ENCODE results near the gene RPUSD4.

- TF ChIP-seq, protein P1, sequence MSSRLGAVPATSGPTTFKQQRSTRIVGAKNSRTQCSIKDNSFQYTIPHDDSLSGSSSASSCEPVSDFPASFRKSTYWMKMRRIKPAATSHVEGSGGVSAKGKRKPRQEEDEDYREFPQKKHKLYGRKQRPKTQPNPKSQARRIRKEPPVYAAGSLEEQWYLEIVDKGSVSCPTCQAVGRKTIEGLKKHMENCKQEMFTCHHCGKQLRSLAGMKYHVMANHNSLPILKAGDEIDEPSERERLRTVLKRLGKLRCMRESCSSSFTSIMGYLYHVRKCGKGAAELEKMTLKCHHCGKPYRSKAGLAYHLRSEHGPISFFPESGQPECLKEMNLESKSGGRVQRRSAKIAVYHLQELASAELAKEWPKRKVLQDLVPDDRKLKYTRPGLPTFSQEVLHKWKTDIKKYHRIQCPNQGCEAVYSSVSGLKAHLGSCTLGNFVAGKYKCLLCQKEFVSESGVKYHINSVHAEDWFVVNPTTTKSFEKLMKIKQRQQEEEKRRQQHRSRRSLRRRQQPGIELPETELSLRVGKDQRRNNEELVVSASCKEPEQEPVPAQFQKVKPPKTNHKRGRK (tag; IDR thresholded peaks at IDR 0.05), result no peak
- TF ChIP-seq, protein P2, sequence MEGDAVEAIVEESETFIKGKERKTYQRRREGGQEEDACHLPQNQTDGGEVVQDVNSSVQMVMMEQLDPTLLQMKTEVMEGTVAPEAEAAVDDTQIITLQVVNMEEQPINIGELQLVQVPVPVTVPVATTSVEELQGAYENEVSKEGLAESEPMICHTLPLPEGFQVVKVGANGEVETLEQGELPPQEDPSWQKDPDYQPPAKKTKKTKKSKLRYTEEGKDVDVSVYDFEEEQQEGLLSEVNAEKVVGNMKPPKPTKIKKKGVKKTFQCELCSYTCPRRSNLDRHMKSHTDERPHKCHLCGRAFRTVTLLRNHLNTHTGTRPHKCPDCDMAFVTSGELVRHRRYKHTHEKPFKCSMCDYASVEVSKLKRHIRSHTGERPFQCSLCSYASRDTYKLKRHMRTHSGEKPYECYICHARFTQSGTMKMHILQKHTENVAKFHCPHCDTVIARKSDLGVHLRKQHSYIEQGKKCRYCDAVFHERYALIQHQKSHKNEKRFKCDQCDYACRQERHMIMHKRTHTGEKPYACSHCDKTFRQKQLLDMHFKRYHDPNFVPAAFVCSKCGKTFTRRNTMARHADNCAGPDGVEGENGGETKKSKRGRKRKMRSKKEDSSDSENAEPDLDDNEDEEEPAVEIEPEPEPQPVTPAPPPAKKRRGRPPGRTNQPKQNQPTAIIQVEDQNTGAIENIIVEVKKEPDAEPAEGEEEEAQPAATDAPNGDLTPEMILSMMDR (IDR thresholded peaks at IDR 0.05 in 2 of 3, conservative IDR thresholded peaks at IDR 0.05 in 1 of 3; ENCODE audit: insufficient read depth in 2 of 3, low read depth in 1 of 3, low read length in 3 of 3), result no peak
- TF ChIP-seq, protein P3, sequence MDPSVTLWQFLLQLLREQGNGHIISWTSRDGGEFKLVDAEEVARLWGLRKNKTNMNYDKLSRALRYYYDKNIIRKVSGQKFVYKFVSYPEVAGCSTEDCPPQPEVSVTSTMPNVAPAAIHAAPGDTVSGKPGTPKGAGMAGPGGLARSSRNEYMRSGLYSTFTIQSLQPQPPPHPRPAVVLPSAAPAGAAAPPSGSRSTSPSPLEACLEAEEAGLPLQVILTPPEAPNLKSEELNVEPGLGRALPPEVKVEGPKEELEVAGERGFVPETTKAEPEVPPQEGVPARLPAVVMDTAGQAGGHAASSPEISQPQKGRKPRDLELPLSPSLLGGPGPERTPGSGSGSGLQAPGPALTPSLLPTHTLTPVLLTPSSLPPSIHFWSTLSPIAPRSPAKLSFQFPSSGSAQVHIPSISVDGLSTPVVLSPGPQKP (CRISPR knock-in tag; IDR thresholded peaks at IDR 0.05), result no peak
- TF ChIP-seq CBX3 (IDR thresholded peaks at IDR 0.05; ENCODE audit: borderline replicate concordance in 1 of 2, low read length in 2 of 2) (no peak), TARDBP (IDR thresholded peaks at IDR 0.05) (no peak), ZNF274 (IDR thresholded peaks at IDR 0.05; ENCODE audit: borderline replicate concordance, low read depth, low read length) (no peak), SNRNP70 (optimal IDR thresholded peaks at IDR 0.05; ENCODE audit: low read depth, low read length) (no peak), ZNF764 (CRISPR knock-in tag; IDR thresholded peaks at IDR 0.05; ENCODE audit: low read depth) (no peak), PHF8 (IDR thresholded peaks at IDR 0.05; ENCODE audit: borderline replicate concordance, low read length) (no peak), PHF21A (IDR thresholded peaks at IDR 0.05; ENCODE audit: borderline replicate concordance, low read depth) (no peak), TRIM24 (IDR thresholded peaks at IDR 0.05) (no peak), TAF9B (IDR thresholded peaks at IDR 0.05; ENCODE audit: partially characterized antibody) (no peak), SP1 (CRISPR knock-in tag; IDR thresholded peaks at IDR 0.05) (no peak)
- TF ChIP-seq, protein P4, sequence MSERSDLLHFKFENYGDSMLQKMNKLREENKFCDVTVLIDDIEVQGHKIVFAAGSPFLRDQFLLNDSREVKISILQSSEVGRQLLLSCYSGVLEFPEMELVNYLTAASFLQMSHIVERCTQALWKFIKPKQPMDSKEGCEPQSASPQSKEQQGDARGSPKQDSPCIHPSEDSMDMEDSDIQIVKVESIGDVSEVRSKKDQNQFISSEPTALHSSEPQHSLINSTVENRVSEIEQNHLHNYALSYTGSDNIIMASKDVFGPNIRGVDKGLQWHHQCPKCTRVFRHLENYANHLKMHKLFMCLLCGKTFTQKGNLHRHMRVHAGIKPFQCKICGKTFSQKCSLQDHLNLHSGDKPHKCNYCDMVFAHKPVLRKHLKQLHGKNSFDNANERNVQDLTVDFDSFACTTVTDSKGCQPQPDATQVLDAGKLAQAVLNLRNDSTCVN (CRISPR knock-in tag; IDR thresholded peaks at IDR 0.05), result no peak
These were observed 53.2 kb downstream of the RPUSD4 start for GRCh38 chr11:126158054-126158791.

Data from K562 (cell line).